Measurements from ENCODE around the gene PPWD1.

GRCh38 chr5:65566505-65566904, 3.4 kb downstream of the PPWD1 start:
- no peak for TF ChIP-seq CTCF (IDR thresholded peaks at IDR 0.05; ENCODE audit: low read length)
- TF ChIP-seq EZH2 (IDR thresholded peaks at IDR 0.05; ENCODE audit: borderline replicate concordance, low read length) = no peak
